Thyroid gland (tissue), 4 donors: Measurements from ENCODE around the gene HASPIN. TPM values are rescaled to one million over a fixed set of nuclear protein-coding genes. Genes with fewer than 3 reads are reported as not detected.
"Not testable (repeated sequence)": the region's sequence is repeated elsewhere in the genome, so short reads cannot be mapped to it uniquely, and the experiment has no call there.

ENCODE experiments used
- DNase-seq, 2 donors: peaks; one replicate each; pipeline ENCODE4 v3.0.0-alpha.2; 2019
- H3K27ac ChIP-seq, 3 donors: fragments of 200-600 bp; sonication (generic); 1 replicate in 2 of 3; 2 replicates in 1 of 3; pipeline ENCODE4 v1.5.1; 2016 to 2019; ENCODE audit warnings: mild to moderate bottlenecking in 1 of 3, moderate library complexity in 1 of 3
- H3K27me3 ChIP-seq: fragments of 200-600 bp; sonication (generic); one replicate; pipeline ENCODE4 v1.5.1; 2019
- H3K36me3 ChIP-seq, 2 donors: fragments of 200-600 bp; sonication (generic); one replicate each; pipeline ENCODE4 v1.5.1; 2016 to 2019
- H3K4me1 ChIP-seq, 2 donors: fragments of 200-600 bp; sonication (generic); one replicate each; pipeline ENCODE4 v1.5.1; 2017 to 2019
- H3K4me3 ChIP-seq, 3 donors: fragments of 200-600 bp; sonication (generic); replicated peaks in 1 of 3; 1 replicate in 2 of 3; 2 replicates in 1 of 3; pipeline ENCODE4 v1.5.1; 2016; ENCODE audit warnings: mild to moderate bottlenecking in 1 of 3
- H3K9me3 ChIP-seq: fragments of 200-600 bp; sonication (generic); one replicate; pipeline ENCODE4 v1.5.1; 2017
- CTCF ChIP-seq, 6 experiments: fragments of 200-600 bp in 3 of 6; fragments of 450-650 bp in 3 of 6; sonication (generic) in 3 of 6; IDR thresholded peaks; one replicate each; pipeline ENCODE4 v1.5.1; 2016 to 2019; ENCODE audit warnings: antibody characterized with exemption in 6 of 6, mild to moderate bottlenecking in 2 of 6, inconsistent platforms in 1 of 6, moderate library complexity in 1 of 6
- POLR2A ChIP-seq, 2 donors: fragments of 450-650 bp; IDR thresholded peaks; one replicate each; pipeline ENCODE4 v1.6.1; 2017; ENCODE audit warnings: antibody characterized with exemption in 2 of 2, mild to moderate bottlenecking in 2 of 2, moderate library complexity in 1 of 2
- WGBS, 2 donors: methylation state at CpG; one replicate each; pipeline ENCODE4 v1.1.5; 2017; 5-methylcytosine and 5-hydroxymethylcytosine counted together
- intact Hi-C: fragments of 100-400 bp; cut with DNase I; formaldehyde crosslinking; loops from one replicate; pipeline ENCODE4 v1.15.1; 2023
- total RNA-seq, 4 donors: library from RNA; depleted of rRNA; stranded (reverse); fragments of >200 nt; gene quantifications; one replicate each; pipeline ENCODE4 v1.2.3, GENCODE V29; 2016

The HASPIN gene
- total RNA-seq, 4 donors from 2014 or later, result 0.13 to 0.21 TPM; not detected in 2

- 22 to 38% methylated on average over 11 to 18 of the region's 27 CpGs for WGBS, 2 donors
- TF ChIP-seq POLR2A (IDR thresholded peaks at IDR 0.05) (no peak), CTCF (IDR thresholded peaks at IDR 0.05) (no peak)
- H3K4me1 ChIP-seq, result peaks cover 13 to 14% of the 10 kb centered on the region in 2 donors
- intact Hi-C loops, result no loop called here
- peak overlapping the region in 2 of 3 donors; percentile 71 to 92 for H3K4me3 ChIP-seq
- H3K27me3 ChIP-seq, result no peaks in the 10 kb centered on the region
- H3K36me3 ChIP-seq, result no peaks in the 10 kb centered on the region
- DNase-seq, result no peak
- H3K9me3 ChIP-seq, result no peaks in the 10 kb centered on the region
- no peak overlapping the region for H3K27ac ChIP-seq
Observed at GRCh38 chr17:3724378-3725077, 825 bp downstream of the HASPIN start.

GRCh38 chr17:3727041-3727440 lies 3.3 kb downstream of the HASPIN start:
- no peak overlapping the region for H3K27ac ChIP-seq
- no peaks in the 10 kb centered on the region for H3K9me3 ChIP-seq
- H3K27me3 ChIP-seq, result no peaks in the 10 kb centered on the region
- intact Hi-C loops, result no loop called here
- 38 to 88% methylated on average over 2 of the region's 2 CpGs for WGBS, 2 donors
- TF ChIP-seq POLR2A (IDR thresholded peaks at IDR 0.05) (no peak), CTCF (IDR thresholded peaks at IDR 0.05) (no peak)
- H3K36me3 ChIP-seq, result no peaks in the 10 kb centered on the region
- H3K4me3 ChIP-seq, result no peak overlapping the region
- DNase-seq, result no peak
- H3K4me1 ChIP-seq, result peaks cover 13 to 21% of the 10 kb centered on the region in 2 donors

- H3K4me3 ChIP-seq, H3K9me3 ChIP-seq, DNase-seq, H3K36me3 ChIP-seq, intact Hi-C loops, H3K27ac ChIP-seq, H3K27me3 ChIP-seq: not testable (repeated sequence)
- peaks cover 6 to 21% of the 10 kb centered on the region in 2 donors for H3K4me1 ChIP-seq
- WGBS, 2 donors, result 97 to 98% methylated on average over 3 of the region's 3 CpGs
Observed at GRCh38 chr17:3728099-3728498, 4.4 kb downstream of the HASPIN start.

GRCh38 chr17:3729881-3730280 lies 6.2 kb downstream of the HASPIN start:
- Histone ChIP-seq H3K27ac (no peak overlapping the region), H3K4me3 (no peak overlapping the region), H3K9me3 (no peaks in the 10 kb centered on the region), H3K4me1 (peaks cover 0 to 14% of the 10 kb centered on the region in 2 donors), H3K36me3 (no peaks in the 10 kb centered on the region), H3K27me3 (no peaks in the 10 kb centered on the region)
- no peak for TF ChIP-seq POLR2A (IDR thresholded peaks at IDR 0.05)
- TF ChIP-seq CTCF (IDR thresholded peaks at IDR 0.05), result no peak
- DNase-seq, result no peak
- intact Hi-C loops, result no loop called here
- 83 to 94% methylated on average over 4 to 6 of the region's 6 CpGs for WGBS, 2 donors

- WGBS, 2 donors, result 44% methylated on average over 9 of the region's 9 CpGs
- no peaks in the 10 kb centered on the region for H3K9me3 ChIP-seq
- no peaks in the 10 kb centered on the region for H3K36me3 ChIP-seq
- no peaks in the 10 kb centered on the region for H3K27me3 ChIP-seq
- H3K27ac ChIP-seq, result no peak overlapping the region
- H3K4me1 ChIP-seq, result peaks cover 0 to 14% of the 10 kb centered on the region in 2 donors
- no peak for DNase-seq
- TF ChIP-seq CTCF (IDR thresholded peaks at IDR 0.05) (no peak), POLR2A (IDR thresholded peaks at IDR 0.05) (no peak)
- no peak overlapping the region for H3K4me3 ChIP-seq
- intact Hi-C loops, result no loop called here
Observed at GRCh38 chr17:3730881-3731429, 7.3 kb downstream of the HASPIN start.
